HG03521 (cell line): ENCODE measurements around the gene WNT7B.

Experiments used
- ATAC-seq: cut with Tn5 transposase; IDR thresholded peaks from one replicate; pipeline ENCODE4 v1.9.1; 2021; ENCODE audit warnings: mild to moderate bottlenecking, moderate library complexity; ENCODE audit not compliant: unreplicated experiment

WNT7B gene

GRCh38 chr22:45960477-45961386 is 16.2 kb downstream of the WNT7B start:
- no peak for ATAC-seq

GRCh38 chr22:45959719-45960476 is 17.1 kb downstream of the WNT7B start:
- no peak for ATAC-seq

GRCh38 chr22:45958971-45959370 is 18.0 kb downstream of the WNT7B start:
- ATAC-seq, result no peak

GRCh38 chr22:45957826-45958225 is 19.1 kb downstream of the WNT7B start:
- ATAC-seq, result no peak

- ATAC-seq, result no peak
These were observed 23.8 kb downstream of the WNT7B start for GRCh38 chr22:45953178-45953577.

- no peak for ATAC-seq
These were observed 24.4 kb downstream of the WNT7B start for GRCh38 chr22:45952553-45952952.

- no peak for ATAC-seq
These were observed 24.8 kb downstream of the WNT7B start for GRCh38 chr22:45952151-45952550.

- no peak for ATAC-seq
These were observed 27.1 kb downstream of the WNT7B start for GRCh38 chr22:45949891-45950290.

GRCh38 chr22:45949258-45949870 is 27.6 kb downstream of the WNT7B start:
- no peak for ATAC-seq

- ATAC-seq, result no peak
These were observed 28.8 kb downstream of the WNT7B start for GRCh38 chr22:45948081-45948648.

- no peak for ATAC-seq
These were observed 30.0 kb downstream of the WNT7B start for GRCh38 chr22:45946805-45947600.

GRCh38 chr22:45945621-45946106 is 31.3 kb downstream of the WNT7B start:
- no peak for ATAC-seq

GRCh38 chr22:45942787-45943493 is 34.0 kb downstream of the WNT7B start:
- ATAC-seq, result no peak

- no peak for ATAC-seq
These were observed 34.6 kb downstream of the WNT7B start for GRCh38 chr22:45942344-45942743.

GRCh38 chr22:45938913-45939312 is 38.0 kb downstream of the WNT7B start:
- no peak for ATAC-seq

- ATAC-seq, result no peak
These were observed 39.0 kb downstream of the WNT7B start for GRCh38 chr22:45937960-45938359.

- ATAC-seq, result no peak
These were observed 41.4 kb downstream of the WNT7B start for GRCh38 chr22:45935573-45935972.

- no peak for ATAC-seq
These were observed 42.2 kb downstream of the WNT7B start for GRCh38 chr22:45934659-45935341.

GRCh38 chr22:45934168-45934564 is 42.8 kb downstream of the WNT7B start:
- no peak for ATAC-seq
